Measurements from ENCODE around the gene RASGEF1C.
"Not testable (repeated sequence)": the region's sequence is repeated elsewhere in the genome, so short reads cannot be mapped to it uniquely, and the experiment has no call there.

RASGEF1C gene

DNA sequence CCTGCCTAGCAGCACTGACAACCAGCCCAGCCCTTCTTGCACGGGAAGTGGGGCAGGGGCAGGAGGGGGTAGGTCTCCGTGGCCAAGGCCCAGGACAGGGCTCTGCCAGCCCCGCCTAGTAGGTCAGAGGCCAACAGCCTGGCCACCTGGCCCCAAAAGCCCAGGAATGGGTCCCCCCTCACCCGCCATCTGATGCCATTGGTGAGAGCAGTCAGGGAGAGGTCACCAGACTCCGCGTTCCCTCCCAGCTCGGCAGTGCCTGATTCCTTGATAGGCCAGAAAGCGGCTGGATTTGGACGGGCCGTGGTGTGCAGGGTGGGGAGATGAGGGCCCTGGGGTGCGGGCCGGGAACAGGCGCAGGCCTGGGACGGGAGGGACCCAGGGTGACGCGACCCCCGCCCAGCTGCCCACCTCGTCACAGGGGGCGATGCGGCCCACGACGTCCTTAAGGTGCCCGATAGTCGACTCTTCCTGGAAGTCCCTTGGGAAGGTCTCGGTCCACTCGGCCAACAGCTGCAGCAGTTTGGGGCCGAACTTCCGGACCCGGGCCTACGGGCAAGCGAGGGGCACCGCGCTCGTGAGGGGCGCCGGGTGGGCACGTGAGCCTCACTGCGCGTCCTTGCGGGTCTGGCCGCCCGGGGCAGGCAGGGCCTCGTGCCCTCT lies 72.9 kb downstream of the RASGEF1C start:
- no peak for DNase-seq (ENCODE audit: low read depth, low spot score)

GRCh38 chr5:180135128-180135955 lies 73.7 kb downstream of the RASGEF1C start:
- no peak for DNase-seq (ENCODE audit: low read depth, low spot score)

- no peak for DNase-seq (ENCODE audit: low read depth, low spot score)
Observed at GRCh38 chr5:180133971-180134508, 75.0 kb downstream of the RASGEF1C start.

DNA sequence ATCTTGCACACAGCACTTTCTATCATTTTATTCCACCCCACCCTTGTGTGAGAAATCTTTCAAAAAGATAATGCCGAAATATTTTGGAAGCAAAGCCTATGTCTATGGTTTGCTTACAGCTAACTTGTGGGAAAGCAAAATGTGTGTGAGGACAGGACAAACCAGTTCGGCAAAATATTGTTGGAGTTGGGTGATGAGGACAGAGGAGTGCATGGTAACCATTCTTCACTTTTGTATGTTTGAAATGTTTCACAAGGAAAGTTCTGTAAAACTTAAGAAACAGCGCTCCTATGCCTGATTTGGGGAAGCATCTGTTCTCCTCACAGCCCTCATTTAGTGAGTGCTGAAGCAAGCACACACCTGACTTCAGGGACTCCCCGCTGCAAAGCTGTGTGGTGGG lies 75.5 kb downstream of the RASGEF1C start:
- no peak for DNase-seq (ENCODE audit: low read depth, low spot score)

DNA sequence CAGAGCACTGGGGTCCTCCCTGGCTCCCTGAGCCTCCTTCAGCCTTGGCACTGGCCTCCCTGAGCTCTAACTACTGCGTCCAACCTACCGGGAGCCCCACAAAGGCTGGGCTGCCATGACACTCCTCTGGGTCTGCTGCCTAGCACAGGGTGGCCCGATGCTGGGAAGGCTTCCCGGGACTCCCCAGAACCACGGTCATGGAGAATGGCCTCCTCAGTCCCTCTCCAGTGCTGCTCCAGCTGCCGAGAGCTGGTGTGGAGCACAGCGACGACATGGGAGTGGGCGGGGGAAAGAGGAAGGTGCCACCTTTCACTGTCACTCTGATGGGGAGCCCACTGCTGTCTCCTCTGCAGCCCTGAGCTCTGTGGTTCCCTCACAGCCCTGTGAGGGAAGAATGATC lies 76.0 kb downstream of the RASGEF1C start:
- no peak for DNase-seq (ENCODE audit: low read depth, low spot score)

- no peak for DNase-seq (ENCODE audit: low read depth, low spot score)
Observed at GRCh38 chr5:180130876-180131740, 77.9 kb downstream of the RASGEF1C start.

- DNase-seq (ENCODE audit: low read depth, low spot score): no peak
Observed at GRCh38 chr5:180130291-180130869, 78.6 kb downstream of the RASGEF1C start.

GRCh38 chr5:180129291-180130190 lies 79.5 kb downstream of the RASGEF1C start:
- DNase-seq (ENCODE audit: low read depth, low spot score): no peak

DNA sequence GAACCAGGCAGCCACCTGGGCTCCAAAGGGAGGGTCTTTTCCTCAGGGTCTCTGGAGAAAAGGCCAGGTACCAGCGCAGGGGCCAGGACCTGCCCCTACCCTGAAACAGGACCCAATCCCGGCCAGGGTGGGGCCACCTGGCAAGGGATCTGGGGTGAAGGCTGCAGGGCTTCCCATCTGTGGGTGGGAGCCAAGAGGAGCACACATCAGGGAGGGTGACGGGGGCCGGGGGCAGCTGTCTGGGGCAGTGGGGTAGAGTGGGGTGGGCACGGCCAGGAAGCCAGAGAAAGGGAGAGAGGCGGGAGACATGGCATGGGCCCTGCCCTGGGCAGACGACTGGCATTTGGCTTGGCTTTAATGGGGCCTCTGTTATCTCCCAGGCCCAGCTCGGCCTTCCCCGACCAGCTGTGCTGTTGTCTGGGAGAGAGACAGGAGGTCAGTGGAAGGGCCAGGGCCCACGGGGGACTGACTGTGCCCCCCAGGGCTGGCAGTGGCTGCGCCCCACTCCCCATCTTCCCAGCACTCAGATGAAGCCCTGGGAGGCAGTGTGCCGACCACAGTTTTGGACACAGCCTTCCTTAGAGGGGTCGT lies 80.2 kb downstream of the RASGEF1C start:
- DNase-seq (ENCODE audit: low read depth, low spot score): no peak

GRCh38 chr5:180127682-180128670 lies 81.0 kb downstream of the RASGEF1C start:
- DNase-seq (ENCODE audit: low read depth, low spot score): no peak

GRCh38 chr5:180126716-180127681 lies 82.0 kb downstream of the RASGEF1C start:
- DNase-seq (ENCODE audit: low read depth, low spot score): no peak

- DNase-seq (ENCODE audit: low read depth, low spot score): not testable (repeated sequence)
Observed at GRCh38 chr5:180126156-180126555, 82.9 kb downstream of the RASGEF1C start.

DNA sequence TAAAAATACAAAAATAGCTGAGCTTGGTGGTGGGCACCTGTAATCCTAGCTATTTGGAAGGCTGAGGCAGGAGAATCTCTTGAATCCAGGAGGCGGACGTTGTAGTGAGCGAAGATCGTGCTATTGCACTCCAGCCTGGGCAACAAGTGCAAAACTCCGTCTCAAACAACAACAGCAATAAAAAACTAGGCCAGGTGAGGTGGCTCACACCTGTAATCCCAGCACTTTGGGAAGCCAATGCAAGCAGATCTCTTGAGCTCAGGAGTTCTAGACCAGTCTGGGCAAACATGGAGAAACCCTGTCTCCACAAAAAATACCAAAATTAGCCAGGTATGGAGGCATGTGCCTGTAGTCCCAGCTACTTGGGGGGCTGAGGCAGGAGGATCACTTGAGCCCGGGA lies 84.3 kb downstream of the RASGEF1C start:
- not testable (repeated sequence) for DNase-seq (ENCODE audit: low read depth, low spot score)

- no peak for DNase-seq (ENCODE audit: low read depth, low spot score)
Observed at GRCh38 chr5:180122875-180123274, 86.1 kb downstream of the RASGEF1C start.

DNA sequence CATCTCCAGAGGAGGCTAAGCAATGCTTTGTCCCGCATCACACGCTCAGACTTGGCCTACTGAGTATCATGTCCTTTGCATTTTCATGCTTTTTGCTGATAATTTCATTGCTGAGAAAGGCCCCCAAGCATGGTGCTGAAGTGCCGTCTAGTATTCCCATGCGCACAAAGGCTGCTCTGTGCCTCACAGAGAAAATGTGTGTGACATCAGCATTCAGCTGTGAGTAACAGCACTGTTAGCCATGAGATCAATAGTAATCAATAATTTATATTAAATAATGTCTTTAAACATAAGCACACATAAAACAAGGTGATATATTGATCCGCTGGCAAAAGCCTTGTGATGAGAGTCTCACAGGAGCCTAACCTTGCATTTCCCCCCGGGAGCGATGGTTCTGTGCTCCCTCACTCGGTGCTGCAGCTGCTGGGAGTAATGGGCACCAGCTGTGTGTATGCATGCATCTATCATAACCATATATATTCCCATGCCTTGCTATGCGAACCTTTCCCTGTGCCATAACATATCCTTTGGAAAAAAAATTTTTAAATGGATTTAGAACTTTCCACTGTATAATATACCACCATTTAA lies 87.1 kb downstream of the RASGEF1C start:
- no peak for DNase-seq (ENCODE audit: low read depth, low spot score)

DNA sequence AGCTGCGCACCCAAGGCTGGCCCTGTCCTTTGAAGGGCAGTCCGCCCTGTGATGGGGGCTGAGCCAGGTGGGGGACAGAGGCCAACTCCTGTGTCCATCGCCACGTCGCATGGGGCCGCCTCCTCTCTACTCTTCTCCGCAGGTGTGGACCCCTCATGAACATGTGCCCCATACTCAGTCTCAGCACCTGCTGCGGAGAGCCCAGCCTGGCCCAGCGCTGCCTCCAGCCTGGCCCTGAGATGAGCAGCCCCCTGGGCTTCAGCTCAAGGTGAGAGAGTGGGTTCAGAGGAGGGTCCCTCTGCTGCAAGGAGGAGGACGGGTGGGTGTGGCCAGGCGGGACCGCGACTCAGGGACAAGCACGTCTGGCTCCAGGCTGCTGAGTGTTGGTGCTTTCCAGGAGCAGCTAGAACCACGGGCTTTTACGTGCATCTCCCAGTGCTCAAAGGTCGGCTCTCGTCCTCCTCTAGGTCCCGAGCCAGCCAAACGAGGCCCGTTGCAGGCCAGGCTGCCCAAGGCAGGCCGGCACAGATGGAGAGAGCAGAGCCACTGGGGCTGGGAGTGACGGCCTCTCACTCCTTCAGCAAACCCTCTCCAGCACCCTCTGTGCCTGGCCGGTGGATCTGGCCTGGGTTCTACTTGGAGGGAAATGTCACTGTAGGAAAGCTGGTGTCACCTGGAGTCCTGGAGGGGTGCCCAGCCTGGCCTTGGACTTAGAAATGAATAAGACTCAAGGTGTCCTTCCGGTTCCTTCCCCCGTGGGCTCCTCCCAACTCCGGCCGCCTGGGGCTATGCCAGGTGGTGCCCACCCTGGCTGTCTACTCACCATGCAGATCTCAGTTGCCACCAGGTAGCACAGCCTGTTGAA lies 88.5 kb downstream of the RASGEF1C start:
- no peak for DNase-seq (ENCODE audit: low read depth, low spot score)
